ENCODE measurements around the gene IRS2. TPM values are rescaled to one million over a fixed set of nuclear protein-coding genes. Genes with fewer than 3 reads are reported as not detected.

The IRS2 gene
- total RNA-seq, 2 donors from 2014 or later: 15.9 to 25.1 TPM

GRCh38 chr13:109764470-109765291 lies 21.7 kb downstream of the IRS2 start:
- intact Hi-C loops (cut with DNase I): no loop called here
- DNase-seq (ENCODE audit: low spot score): no peak

- DNase-seq (ENCODE audit: low spot score): no peak
- intact Hi-C loops (cut with DNase I): no loop called here
These were observed 22.3 kb downstream of the IRS2 start for GRCh38 chr13:109764045-109764444.

- intact Hi-C loops (cut with DNase I): no loop called here
- no peak for DNase-seq (ENCODE audit: low spot score)
These were observed 23.6 kb downstream of the IRS2 start for GRCh38 chr13:109762791-109763190.

- intact Hi-C loops (cut with DNase I): no loop called here
- DNase-seq (ENCODE audit: low spot score): no peak
These were observed 24.7 kb downstream of the IRS2 start for GRCh38 chr13:109761695-109762094.

- intact Hi-C loops (cut with DNase I): no loop called here
These were observed 25.4 kb downstream of the IRS2 start for GRCh38 chr13:109760951-109761350.

GRCh38 chr13:109760402-109760801 lies 26.0 kb downstream of the IRS2 start:
- DNase-seq (ENCODE audit: low spot score): no peak
- intact Hi-C loops (cut with DNase I): no loop called here

More at GRCh38 chr13:109760951-109761350, 25.4 kb downstream of the IRS2 start:
- no peak for DNase-seq (ENCODE audit: low spot score)

- intact Hi-C loops (cut with DNase I): no loop called here
- DNase-seq (ENCODE audit: low spot score): no peak
These were observed 26.8 kb downstream of the IRS2 start for GRCh38 chr13:109759609-109760008.

- DNase-seq (ENCODE audit: low spot score): no peak
- intact Hi-C loops (cut with DNase I): no loop called here
These were observed 27.4 kb downstream of the IRS2 start for GRCh38 chr13:109758937-109759480.

GRCh38 chr13:109756778-109757177 lies 29.6 kb downstream of the IRS2 start:
- DNase-seq (ENCODE audit: low spot score): no peak
- intact Hi-C loops (cut with DNase I): no loop called here

GRCh38 chr13:109755997-109756396 lies 30.4 kb downstream of the IRS2 start:
- intact Hi-C loops (cut with DNase I): no loop called here
- DNase-seq (ENCODE audit: low spot score): no peak

- no peak for DNase-seq (ENCODE audit: low spot score)
- intact Hi-C loops (cut with DNase I): no loop called here
These were observed 30.8 kb downstream of the IRS2 start for GRCh38 chr13:109755551-109755950.

GRCh38 chr13:109751477-109751876 lies 34.9 kb downstream of the IRS2 start:
- intact Hi-C loops (cut with DNase I): no loop called here
- no peak for DNase-seq (ENCODE audit: low spot score)

GRCh38 chr13:109750221-109750775 lies 36.1 kb downstream of the IRS2 start:
- DNase-seq (ENCODE audit: low spot score): no peak
- intact Hi-C loops (cut with DNase I): no loop called here

GRCh38 chr13:109749365-109749764 lies 37.0 kb downstream of the IRS2 start:
- intact Hi-C loops (cut with DNase I): no loop called here
- DNase-seq (ENCODE audit: low spot score): no peak

- no peak for DNase-seq (ENCODE audit: low spot score)
- intact Hi-C loops (cut with DNase I): no loop called here
These were observed 37.7 kb downstream of the IRS2 start for GRCh38 chr13:109748677-109749076.

- intact Hi-C loops (cut with DNase I): no loop called here
- DNase-seq (ENCODE audit: low spot score): no peak
These were observed 38.9 kb downstream of the IRS2 start for GRCh38 chr13:109747524-109747923.

- intact Hi-C loops (cut with DNase I): no loop called here
- no peak for DNase-seq (ENCODE audit: low spot score)
These were observed 40.0 kb downstream of the IRS2 start for GRCh38 chr13:109746364-109746763.

- no peak for DNase-seq (ENCODE audit: low spot score)
- intact Hi-C loops (cut with DNase I): no loop called here
These were observed 40.7 kb downstream of the IRS2 start for GRCh38 chr13:109745702-109746101.

GRCh38 chr13:109745060-109745459 lies 41.3 kb downstream of the IRS2 start:
- intact Hi-C loops (cut with DNase I): no loop called here

GRCh38 chr13:109744512-109745051 lies 41.8 kb downstream of the IRS2 start:
- intact Hi-C loops (cut with DNase I): no loop called here
- no peak for DNase-seq (ENCODE audit: low spot score)

More at GRCh38 chr13:109745060-109745459, 41.3 kb downstream of the IRS2 start:
- no peak for DNase-seq (ENCODE audit: low spot score)

All from posterior vena cava (tissue), 2 donors.